ENCODE measurements around the gene CD9. TPM values are rescaled to one million over a fixed set of nuclear protein-coding genes. Genes with fewer than 3 reads are reported as not detected.

Gene CD9
- total RNA-seq, 1 donor from 2014 or later = 298 TPM

DNA sequence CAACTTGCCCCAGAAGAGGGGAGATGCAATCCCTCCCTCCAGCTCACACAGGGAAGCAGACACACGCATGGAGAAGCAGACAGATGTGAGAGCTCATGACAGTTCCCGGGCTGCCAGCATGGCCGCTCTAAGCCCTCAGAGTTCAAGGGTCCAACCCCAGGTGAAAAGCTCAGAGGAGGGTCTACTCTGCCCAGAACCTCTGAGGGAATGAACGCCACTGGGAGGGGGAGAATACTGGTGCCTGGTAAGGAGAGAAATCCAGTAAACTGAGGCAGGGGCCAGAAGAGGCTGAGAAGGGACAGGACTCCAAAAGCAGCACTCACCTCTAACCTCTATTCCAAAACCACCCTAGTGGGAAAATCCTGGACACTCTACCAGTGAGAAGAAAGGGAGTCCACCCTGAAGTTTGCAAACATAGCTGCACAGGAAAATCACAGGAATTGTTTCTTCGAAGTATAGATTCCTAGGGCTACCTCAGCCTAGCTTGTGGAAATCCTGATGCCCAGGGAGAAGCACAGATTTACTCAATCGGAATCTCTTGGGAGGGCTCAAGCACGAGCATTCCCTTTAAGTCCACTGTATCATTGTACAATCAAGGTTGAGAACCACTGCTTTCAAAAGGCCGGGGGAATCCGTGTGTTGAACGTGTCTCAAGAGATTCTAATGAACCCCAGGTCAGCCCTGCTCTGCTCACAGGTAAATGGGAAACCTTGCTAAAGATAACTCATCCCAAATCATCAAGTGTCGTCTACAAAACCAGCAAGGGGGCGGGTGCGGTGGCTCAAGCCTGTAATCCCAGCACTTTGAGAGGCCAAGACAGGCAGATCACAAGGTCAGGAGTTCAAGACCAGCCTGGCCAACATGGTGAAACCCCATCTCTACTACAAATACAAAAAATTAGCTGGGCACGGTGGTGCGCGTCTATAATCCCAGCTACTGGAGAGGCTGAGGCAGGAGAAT lies 76.0 kb downstream of the CD9 start:
- DNase-seq = no peak

DNA sequence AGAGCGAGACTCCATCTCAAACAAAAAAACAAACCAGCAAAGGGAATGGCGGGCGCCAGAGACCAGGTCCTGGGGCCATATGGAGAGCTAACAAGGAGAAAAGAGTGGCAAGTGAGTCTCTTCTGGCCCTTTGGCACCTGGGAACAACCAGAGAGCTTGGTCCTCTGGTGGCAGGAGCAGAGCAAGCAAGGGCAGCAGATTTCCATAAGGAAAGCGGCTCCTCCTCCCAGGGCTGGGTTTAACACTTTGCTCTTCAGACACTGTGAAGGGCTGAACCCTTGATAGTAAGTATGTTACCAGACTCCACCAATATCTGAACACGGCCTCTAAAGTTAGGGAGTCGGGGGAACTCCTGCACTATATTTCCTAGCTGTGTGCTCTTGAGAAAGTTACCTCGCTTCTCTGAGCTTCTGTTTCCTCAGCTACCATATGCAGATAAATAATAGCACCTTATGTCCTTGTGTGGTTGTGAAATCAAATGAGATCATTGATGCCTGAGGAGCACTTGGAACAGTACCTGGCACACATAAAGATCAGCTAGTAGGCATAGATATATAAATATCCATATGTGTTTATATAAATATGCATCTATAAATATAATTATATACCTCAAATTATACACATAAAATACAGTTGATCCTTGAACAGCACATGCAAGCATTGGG lies 76.9 kb downstream of the CD9 start:
- DNase-seq = no peak

DNA sequence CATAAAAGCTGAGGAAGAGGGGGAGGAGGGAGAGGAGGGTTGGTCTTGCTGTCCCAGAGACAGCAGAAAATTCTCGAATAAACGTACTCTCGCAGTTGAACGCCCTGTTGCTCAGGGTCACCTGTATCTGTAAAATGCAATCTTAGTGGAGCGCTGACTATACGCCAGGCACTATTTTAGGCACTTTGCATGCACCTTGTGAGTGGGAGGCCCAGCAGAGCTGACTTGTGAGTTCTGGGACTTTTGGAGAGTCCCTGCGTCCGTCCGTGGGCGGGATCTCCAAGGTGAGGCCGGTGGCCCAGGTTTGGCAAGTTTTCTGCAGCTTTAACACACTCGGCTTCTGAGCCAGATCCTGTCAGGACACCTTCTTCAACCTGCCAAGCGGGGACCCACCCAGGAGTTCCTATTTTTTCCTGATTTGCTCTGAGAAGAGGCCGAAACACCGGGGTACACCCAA lies 77.8 kb downstream of the CD9 start:
- DNase-seq = peak; percentile 66

DNA sequence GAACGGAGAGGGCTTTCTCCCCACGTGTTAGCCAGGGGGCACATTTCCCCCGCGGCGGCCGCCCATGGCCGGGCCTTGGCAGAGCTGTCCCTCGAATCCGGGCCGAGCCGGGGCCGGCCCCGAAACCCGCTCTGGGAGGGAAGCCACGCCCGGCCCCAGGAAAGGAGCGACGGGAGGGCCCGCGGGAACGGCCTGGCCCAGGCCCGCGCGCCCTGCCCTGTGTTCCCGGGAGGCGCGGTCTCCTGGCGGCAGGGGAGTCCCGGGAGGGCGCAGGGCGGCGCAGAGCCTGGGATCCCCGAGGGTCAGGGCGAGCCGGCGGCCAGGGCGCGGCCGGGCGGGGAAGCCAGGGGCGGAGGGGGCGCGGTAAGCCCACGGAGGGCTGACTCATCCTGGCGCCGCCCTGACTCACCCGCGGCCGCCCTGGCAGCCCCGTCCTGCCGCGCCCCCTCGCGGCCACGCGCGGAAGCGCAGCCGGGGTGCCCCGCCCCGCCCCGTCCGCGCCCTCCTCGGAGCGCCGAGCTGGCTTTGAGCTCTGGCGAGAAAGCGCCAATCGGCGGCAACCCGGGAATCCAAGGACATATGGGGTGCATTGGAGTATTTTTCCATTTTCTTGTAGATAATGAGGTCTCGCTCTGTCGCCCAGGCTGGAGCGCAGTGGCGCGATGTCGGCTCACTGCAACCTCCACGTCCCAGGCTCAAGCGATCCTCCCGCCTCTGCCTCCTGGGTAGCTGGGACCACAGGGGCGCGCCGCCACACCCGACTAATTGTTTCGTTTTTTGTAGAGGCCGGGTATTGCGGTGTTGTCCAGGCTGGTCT lies 78.4 kb downstream of the CD9 start:
- peak; percentile 91 for DNase-seq

DNA sequence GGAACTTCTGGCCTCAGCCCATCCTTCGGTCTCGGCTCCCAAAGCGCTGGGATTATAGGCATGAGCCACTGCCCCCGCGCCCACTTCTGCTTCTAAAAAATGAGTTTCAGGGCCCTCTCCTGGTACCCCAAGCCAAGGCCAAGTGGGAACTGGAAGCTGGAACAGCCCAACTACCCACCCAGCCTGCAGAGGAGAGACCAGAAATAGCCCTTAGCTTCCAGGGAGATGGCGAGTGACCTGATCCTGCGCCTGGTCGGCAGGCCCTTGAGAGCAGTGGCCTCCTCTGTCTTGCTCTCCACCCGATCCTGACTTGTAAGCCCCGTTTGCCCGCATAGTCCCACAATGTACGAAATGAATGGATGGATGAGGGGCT lies 79.0 kb downstream of the CD9 start:
- DNase-seq = no peak

DNA sequence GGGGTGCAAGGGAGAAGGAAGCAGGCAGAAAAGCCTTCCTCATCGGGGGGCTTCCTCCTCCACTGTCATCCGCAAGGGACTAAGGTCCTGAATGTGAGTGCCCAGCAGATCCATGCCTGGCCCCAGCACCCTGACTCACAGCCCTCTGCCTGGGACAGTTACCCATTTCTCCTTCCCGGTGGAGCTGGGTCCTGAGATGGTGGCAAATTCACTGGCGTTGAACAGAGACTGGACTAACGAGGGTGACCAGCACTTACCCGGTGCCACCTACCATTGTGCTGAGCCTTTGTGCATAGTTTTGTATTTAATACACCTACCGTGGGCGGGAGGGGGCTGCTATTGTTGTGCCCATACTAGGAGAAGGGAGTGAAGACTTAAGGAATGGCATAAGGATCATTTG lies 79.4 kb downstream of the CD9 start:
- DNase-seq = no peak

DNA sequence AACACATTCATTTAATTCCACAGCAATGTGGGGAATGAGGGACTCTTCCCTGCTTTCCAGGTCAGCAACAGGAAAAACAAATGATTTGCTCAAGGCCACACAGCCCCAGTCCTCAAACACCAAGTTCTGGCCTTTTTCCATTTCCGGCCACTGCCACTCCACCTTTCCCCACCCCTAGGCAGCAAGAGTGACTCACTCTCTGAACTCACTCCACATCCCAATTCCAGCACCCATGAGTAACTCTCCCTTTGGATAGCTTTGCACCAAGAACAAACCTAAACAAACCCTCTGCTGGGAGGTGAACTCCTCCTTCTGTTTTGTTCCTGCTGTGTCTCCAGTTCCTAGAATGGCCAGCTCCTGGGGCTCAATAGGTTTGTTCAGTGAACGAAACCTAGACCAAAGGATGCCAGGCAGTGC lies 79.9 kb downstream of the CD9 start:
- no peak for DNase-seq

DNA sequence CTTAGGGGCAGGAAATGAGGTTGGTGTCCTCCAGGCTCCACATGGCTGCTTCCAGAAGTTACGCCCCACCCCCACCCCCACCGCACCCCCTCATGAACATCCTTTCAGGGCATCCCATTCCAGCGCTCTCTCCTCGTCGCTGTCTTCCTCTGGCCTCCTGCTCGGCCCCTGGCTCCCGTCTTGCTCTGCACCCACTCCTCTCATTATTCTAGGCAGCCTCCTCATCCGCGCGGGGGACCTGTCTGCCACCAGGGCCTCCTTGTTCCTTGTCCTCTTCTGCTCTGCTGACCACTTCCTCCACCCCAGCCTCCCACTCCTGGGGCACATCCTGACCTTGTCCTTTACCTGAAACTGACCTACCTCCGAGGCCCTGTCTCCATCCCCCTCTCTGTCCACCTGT lies 80.5 kb downstream of the CD9 start:
- DNase-seq = no peak

DNA sequence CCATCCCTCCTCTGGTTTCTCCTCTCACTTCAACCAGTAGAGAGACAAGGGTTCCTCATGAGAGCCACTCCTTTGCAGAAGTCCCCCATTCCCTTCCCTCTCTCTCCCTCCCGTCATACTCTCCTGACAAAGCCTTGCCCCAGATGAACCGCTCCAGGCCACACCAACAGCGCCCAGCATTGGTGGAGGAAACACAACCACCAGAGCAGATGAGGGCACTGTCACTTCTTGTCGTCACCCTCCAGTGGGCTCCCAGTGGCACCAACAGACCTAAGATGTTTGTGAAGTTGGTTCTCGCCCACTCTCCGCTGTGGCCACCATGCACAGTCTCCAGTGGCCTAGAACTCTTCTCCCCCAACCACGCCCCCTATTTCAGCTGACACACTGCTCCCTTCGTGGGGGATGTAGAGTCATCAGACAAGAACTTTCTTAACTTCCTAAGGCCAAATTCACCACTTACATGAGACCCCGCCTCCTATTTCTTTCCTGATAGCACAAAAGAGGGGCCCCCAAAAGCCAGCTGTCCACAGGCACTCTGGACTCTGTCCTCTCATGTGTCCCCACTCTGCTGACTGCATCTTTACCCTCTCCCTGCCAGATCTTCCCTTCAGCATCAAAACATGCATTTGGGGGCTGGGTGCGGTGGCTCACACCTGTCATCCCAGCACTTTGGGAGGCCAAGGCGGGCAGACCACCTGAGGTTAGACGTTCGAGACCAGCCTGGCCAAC lies 81.0 kb downstream of the CD9 start:
- DNase-seq = no peak

DNA sequence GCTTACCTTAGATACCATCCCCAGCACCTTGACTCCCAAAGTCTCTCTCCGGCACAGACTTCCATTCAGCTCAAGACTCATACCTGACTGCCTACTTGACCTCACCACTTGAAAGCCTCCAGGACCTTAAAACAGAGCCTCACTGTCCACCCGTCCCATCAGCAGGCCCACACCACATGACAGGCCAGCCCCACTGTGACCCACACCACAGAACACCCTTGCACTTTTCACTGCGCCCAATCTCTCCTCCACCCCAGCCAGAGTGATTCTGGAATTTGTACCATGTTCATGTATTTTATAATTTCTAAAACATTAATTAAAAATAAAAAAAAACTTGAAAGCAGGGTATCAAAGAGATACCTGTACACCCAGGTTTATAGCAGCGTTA lies 82.2 kb downstream of the CD9 start:
- no peak for DNase-seq

DNA sequence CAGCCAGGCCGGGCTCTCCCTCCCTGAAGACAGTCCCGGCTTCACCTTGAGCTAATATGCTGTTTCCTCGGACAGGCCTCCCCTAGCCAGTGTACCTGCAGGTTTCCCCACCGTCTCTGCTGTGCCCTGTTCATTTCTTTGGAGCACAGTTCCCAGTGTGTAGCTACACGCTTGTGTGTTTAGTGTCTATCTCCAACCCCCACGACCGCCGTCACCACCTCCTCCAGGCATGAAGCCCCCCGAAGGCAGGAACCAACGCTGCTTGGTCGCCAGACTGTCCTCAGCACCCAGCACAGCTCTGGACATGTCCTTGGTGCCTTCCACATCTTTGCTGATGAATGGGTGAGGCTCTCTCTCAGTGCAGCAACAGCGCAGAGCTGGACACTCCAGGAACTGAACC lies 84.1 kb downstream of the CD9 start:
- no peak for DNase-seq

DNA sequence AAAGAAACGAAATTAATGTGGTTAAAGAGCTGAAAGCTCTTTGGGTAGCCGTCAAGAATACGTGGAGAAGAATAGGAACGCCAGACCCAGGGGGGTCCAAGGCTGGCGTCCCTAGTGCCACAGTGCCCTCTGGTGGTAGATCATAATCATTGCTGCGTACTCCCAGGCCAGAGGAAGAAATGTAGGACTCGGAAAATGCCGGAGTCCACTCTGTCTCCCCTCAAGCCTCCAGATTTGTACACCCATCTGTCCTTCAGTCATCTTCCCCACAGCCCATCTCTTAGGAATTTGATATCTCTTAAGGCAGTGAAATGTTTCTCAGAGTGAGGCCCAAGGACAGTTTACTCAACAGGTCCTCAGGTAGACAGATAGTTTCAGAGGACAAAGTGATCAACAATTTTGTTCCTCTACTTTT lies 84.9 kb downstream of the CD9 start:
- DNase-seq = peak; percentile 91

DNA sequence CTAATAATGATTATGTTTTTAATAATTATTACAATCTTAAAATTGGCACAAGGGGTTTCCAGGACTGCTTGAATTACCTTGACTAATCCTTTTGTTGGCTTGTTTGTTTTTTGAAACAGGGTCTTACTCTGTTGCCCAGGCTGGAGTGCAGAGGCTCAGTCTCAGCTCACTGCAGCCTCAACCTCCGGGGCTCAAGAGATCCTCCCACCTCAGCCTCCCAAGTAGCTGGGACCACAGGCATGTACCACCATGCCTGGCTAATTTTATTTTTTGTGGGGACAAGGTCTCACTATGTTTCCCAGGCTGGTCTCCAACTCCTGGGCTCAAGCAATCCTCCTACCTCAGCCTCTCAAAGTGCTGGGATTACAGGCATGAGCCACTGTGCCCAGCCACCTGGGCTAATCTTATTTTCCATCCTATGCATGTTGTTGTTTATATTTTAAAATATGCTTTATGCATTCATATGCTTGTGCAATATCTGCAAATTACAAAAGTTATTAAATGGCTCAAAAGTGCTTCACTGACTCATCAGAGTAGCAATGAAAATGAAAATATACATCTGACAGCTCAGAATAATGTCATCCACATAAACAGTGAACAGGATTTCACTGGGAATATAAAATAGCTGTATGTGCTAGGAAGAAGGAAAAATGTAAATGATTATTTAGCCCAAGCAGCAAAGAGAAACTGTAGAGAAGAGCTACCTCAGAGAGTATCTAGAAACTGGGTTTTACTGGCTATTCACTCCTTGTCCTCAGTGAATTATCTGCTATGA lies 85.5 kb downstream of the CD9 start:
- DNase-seq = no peak

Small RNAs within 50 kb of the gene (small RNA-seq; reads per million reads assigned to genes)
- gene ATP5MFP5 (ENCODE audit: low replicate concordance) (not detected), gene RF00019 (ENCODE audit: low replicate concordance) (not detected)

Other genes starting within 250 kb of the CD9 start
- gene VWF, start 75.7 kb upstream of the CD9 start, total RNA-seq = 101 TPM
- 15.6 TPM for gene PLEKHG6, start 110.3 kb downstream of the CD9 start, total RNA-seq
- gene TNFRSF1A, start 141.7 kb downstream of the CD9 start, total RNA-seq = 81.2 TPM
- gene SCNN1A, start 175.2 kb downstream of the CD9 start, total RNA-seq = 35.9 TPM
- 34.5 TPM for gene LTBR, start 183.8 kb downstream of the CD9 start, total RNA-seq
- 0.31 TPM for gene CD27, start 244.6 kb downstream of the CD9 start, total RNA-seq